ENCODE data around the gene MAP2K3.
"Not testable (repeated sequence)": the region's sequence is repeated elsewhere in the genome, so short reads cannot be mapped to it uniquely, and the experiment has no call there.

GRCh38 chr17:21314701-21315111 lies 30.2 kb downstream of the MAP2K3 start:
- not testable (repeated sequence) for TF ChIP-seq CTCF, POLR2A (IDR thresholded peaks at IDR 0.05)
